ENCODE data around the gene MYH14. TPM values are rescaled to one million over a fixed set of nuclear protein-coding genes. Genes with fewer than 3 reads are reported as not detected.
"Not testable (repeated sequence)": the region's sequence is repeated elsewhere in the genome, so short reads cannot be mapped to it uniquely, and the experiment has no call there.

MYH14 gene
- polyA plus RNA-seq, 3 donors: 20.6 to 42.6 (median 21.9) TPM

DNA sequence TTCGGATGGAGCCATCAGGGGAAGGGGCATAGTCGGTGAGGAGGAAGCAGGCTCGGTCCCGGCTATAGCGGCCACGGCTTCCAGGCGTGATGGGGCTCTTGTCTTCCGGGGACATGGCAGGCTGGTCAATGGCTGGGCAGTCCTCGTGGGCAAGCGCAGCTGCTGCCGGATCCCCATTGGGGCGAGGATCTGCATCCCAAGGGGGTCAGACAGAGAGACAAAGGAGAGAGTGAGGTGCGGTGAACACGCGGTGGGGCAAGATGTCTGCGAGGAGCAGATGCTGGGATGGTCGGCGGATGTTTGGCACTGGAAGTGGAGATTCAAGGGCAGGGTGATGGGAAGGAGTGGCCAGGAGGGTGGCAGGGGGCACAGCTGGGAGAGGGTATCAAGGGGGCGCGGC, 117.2 kb downstream of the MYH14 start:
- WGBS, 3 donors: 88 to 91% (median 88%) methylated on average over 20 of the region's 20 CpGs
- no peak overlapping the region for H3K27ac ChIP-seq (ENCODE audit: low read depth, low read length)

DNA sequence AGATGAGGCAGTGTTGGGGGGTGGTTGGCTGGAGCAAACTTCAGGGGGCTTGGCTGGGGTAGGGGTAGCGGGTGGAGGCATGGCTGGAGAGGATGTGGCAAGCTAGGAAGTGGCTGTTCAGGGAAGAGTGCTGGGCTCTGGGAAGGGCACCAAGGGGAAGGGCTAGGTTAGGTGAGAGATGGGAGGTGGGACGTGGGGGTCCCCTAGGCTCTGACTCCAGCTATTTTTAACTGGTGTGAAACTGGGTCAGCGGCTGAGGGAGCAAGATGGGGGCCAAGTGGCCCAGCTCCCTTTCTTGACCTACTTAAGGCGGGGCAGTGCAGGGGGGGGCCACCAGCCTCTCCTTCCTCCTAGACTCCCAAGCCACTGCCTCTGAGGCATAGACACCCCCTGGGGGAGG, 118.4 kb downstream of the MYH14 start:
- no peak overlapping the region for H3K27ac ChIP-seq (ENCODE audit: low read depth, low read length)
- WGBS, 3 donors: 82 to 94% (median 85%) methylated on average over 4 of the region's 4 CpGs

DNA sequence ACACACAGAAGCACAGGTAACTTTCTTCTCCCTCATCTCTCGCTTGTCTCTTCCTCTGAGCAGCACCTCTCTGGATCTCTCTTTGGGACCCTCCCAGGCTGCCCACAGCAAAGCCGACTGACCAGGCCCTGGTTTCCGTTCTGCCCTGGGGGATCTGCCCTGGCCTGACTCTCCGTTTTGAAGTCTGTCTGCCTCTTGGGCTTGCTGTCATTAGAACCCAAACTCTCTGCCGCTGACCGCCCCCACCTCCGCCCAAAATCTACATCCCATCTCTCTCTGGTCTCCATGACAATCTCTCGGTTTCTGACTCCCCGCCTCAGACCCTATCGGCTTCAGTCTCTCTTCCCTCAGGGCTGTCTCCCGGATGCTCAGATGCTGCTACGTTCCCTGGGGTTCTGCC, 118.8 kb downstream of the MYH14 start:
- no peak overlapping the region for H3K27ac ChIP-seq (ENCODE audit: low read depth, low read length)
- WGBS, 3 donors: 75 to 87% (median 76%) methylated on average over 12 of the region's 12 CpGs

DNA sequence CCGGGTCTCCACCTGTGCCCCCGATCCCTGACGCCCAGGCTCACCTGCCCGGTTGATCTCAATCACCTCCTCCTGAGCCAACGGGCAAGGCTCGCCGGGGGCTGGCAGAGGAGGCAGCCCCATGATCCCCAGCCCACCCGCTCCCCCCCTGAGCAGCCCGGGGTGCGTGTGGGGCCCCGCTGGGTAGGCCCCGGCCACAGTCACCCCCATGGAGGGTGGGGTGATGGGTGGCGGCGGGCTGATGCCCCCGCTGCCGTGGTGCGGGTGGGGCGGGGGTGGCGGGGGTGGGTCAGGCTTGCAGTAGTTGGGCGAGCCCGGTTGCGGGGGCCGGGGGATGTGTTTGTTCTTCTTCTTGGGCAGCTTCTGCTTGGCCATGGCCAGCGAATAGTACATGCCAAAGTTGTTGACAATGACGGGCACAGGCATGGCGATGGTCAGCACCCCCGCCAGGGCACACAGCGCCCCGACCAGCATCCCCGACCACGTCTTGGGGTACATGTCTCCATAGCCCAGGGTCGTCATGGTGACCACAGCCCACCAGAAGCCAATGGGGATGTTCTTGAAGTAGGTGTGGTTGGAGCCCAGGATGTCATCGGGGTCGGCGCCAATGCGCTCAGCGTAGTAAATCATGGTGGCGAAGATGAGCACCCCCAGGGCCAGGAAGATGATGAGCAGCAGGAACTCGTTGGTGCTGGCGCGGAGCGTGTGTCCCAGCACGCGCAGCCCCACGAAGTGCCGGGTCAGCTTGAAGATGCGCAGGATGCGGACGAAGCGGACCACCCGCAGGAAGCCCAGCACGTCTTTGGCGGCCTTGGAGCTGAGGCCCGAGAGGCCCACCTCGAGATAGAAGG, 119.7 kb downstream of the MYH14 start:
- 93 to 95% (median 93%) methylated on average over 51 to 55 of the region's 55 CpGs for WGBS, 3 donors
- no peak overlapping the region for H3K27ac ChIP-seq (ENCODE audit: low read depth, low read length)

DNA sequence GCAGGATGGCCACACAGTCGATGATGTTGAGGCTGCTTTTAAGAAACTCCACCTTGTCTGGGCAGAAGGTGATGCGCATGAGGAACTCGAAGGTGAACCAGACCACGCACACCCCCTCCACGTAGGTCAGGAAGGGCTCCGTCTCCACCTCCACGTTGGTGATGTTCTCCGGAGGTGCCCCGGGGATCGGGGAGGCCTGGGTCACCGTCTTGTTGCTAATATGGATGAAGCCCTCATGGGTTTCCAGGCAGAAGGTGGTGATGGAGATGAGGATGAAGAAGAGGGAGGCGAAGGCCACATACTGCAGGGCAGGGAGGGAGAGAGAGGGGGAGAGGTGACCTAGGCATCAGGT, 120.3 kb downstream of the MYH14 start:
- no peak overlapping the region for H3K27ac ChIP-seq (ENCODE audit: low read depth, low read length)
- 86 to 92% (median 90%) methylated on average over 11 to 12 of the region's 12 CpGs for WGBS, 3 donors

DNA sequence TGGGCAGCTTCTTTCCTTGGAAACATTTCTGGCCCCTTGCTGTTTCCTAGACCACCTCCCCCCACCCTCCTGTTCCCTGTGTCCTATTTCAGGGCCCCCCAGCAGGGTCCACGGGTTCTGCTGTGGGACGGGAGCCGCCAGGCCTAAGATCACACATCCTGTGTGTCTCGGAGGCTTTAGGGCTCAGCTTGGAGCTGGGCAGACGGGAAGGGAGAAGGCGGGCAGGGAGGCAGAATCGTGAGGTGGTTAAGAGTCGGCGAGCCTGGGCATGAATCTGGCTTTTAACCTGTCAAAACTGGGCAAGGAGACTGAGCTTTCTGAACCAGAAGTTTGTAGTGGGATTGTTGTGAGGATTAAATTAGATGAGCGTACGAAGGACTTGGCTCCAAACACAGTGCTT, 120.9 kb downstream of the MYH14 start:
- no peak overlapping the region for H3K27ac ChIP-seq (ENCODE audit: low read depth, low read length)
- 71 to 79% (median 77%) methylated on average over 11 of the region's 11 CpGs for WGBS, 3 donors

DNA sequence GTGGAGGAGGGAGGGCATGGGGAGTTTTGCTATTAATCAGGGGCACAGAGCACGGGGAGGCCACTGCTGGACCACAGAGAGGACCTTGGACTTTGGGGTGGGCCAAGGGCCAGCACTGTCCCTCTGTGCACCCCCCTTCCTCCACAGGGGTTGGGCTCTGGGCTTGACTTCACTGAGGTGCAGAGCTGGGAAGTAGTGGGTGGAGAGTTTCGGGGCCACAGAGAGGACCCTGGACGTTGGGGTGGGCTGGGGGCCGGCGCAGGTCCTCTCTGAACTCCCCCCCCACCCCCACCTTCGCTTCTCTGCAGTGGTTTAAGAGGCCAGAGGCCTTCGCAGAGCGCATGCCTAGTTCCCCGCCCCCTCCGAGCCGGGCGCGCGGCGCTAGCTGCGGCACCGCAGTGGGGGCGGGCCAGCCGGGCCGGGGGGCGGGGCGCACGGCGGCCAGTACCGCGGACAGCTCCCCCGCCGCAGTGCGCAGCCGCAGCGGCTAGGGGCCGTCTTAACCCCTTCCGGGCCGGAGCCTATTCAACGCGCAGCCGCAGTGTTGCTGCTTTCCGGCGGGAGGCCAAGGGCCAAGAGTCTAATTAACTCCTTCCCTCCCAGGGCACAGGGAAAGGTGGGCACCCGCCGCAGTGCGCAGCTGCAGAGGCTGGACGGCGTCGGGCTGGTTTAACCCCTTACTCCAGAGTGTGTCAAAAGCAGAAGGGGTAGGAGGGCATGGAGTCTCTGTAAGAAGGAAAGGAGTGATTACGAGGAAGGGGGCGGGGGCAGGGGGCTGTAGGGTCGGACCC, 122.1 kb downstream of the MYH14 start:
- no peak overlapping the region for H3K27ac ChIP-seq (ENCODE audit: low read depth, low read length)
- WGBS, 3 donors: 2 to 3% (median 3%) methylated on average over 36 to 48 of the region's 48 CpGs

DNA sequence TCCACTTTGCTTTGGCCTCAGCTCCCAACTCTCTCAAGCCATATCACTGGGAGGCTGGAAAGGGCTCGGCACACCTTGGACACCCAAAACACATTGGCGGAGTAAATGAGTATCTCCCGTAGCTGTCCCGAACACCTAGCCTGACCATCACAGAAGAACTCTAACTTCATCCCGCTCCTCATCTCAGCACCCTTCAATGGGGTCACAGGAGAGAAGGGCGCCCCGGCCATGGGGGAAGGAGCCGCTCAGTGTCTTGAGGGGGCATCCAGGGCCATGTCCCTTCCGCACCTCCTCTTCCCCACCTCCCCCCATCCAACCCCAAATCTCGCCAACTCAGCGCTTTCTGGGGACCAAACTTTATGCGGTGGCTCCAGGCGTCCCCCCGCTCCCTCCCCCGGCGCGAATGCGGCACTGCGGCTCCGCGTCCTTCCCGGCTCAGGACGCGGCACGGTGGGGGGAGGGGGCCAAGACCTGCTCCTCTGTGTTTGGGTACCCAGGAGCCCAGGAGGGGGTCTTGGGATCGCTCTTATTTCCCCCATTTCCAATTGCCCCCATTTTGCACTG, 122.8 kb downstream of the MYH14 start:
- no peak overlapping the region for H3K27ac ChIP-seq (ENCODE audit: low read depth, low read length)
- 3 to 5% (median 4%) methylated on average over 21 to 26 of the region's 26 CpGs for WGBS, 3 donors

DNA sequence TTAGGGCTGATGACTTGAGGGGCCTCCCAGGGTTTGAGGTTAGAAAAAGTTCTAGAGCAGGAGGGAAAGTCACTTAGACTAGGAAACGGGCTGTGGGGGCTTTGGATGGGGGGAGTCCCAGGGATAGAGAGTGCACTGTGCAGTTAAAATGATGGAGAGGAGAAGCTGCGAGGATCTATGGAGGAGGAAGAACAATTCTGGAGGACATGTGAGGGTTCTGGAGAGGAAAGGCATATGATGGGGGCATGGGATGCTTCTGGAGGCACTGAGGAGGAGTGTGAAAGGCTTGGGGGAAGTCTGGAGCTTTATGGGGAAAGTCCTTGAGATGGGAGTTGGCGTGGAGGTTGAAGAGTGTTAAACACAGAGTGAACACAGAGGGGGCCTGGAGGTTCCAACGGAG, 123.6 kb downstream of the MYH14 start:
- no peak overlapping the region for H3K27ac ChIP-seq (ENCODE audit: low read depth, low read length)
- WGBS, 3 donors: 40 to 53% (median 46%) methylated on average over 3 to 4 of the region's 4 CpGs

DNA sequence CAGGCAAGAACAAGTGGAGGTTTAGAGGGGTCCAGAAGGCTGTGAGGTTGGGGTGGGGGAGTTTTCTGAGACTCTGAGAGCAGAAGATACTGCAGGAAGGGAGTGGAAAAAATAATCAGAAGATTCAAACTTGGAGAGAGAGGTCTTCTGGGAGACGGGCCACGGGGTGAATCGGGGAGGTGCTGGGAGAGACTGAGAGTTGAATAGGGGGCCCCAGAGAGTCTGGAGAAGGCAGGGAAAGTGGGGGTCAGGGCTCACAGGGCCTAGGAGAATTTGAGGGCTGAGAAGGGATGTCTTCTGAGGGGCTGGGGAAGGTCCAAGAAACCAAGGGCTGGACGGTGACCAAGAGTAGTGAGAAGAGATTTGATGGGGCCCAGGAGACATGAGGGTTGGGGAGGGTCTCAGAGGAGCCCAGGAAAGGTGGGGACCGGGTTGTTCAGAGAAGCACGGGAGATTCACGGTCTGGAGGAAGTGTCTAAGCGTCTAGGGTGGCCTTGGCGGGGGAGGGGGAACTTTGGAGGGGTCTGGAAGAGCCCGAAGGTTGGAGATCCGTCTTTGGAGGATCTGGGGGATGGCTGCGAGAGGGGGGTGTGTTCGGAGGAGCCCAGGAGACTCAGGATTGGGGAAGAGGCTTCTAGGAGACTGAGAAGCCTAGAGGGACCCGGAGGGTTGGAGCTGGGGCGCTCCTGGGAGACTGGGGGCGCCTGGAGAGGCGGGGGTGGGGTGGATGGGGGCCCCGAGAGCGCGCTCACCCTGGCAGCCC, 124.2 kb downstream of the MYH14 start:
- H3K27ac ChIP-seq (ENCODE audit: low read depth, low read length): no peak overlapping the region
- WGBS, 3 donors: 10 to 30% (median 13%) methylated on average over 18 to 20 of the region's 20 CpGs

DNA sequence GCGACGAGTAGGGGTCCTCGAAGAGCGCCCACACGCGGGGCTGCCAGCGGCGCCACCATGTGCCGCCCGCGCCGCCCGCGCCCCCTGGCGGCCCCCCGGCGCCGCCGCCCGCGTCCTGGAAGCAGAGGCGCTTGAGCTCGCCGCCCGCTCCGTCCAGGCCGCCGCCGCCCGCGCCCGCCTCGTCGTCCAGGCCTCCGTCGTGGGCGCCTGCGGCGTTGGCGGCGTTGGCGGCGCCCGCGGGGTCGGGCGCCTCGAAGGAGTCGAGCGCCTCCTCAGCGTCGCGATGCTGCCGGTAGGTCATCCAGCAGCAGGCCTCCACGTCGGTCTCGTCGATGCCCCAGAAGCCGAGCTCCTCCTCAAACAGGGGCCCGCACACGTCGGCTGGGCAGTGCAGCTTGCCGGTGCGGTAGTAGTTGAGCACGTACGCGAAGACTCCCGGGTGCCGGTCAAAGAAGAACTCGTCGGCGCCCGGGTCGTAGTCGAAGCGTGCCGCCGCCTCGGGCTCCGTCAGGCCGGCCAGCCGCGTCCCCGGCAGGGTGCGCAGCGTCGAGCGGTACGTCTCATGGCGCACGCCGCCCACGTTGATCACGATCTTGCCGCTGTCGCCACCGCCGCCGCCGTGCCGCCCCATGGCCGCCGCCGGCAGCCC, 124.9 kb downstream of the MYH14 start:
- 2 to 4% (median 2%) methylated on average over 79 to 104 of the region's 104 CpGs for WGBS, 3 donors
- H3K27ac ChIP-seq (ENCODE audit: low read depth, low read length): no peak overlapping the region

DNA sequence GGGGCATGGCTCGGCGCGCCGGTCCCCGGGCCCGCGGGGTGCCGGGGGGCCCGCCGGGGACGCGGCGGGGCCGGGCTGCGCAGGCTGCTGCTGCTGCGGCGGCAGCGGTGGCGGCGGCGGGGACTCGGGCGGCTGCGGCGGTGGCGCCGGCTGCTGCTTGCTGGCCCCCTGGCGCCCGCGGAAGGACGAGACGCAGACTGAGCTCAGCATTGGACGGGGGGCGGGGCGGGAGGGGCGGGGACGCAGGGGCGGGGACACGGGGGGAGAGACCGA, 125.4 kb downstream of the MYH14 start:
- WGBS, 3 donors: 1 to 4% (median 1%) methylated on average over 20 to 40 of the region's 40 CpGs
- H3K27ac ChIP-seq (ENCODE audit: low read depth, low read length): no peak overlapping the region

DNA sequence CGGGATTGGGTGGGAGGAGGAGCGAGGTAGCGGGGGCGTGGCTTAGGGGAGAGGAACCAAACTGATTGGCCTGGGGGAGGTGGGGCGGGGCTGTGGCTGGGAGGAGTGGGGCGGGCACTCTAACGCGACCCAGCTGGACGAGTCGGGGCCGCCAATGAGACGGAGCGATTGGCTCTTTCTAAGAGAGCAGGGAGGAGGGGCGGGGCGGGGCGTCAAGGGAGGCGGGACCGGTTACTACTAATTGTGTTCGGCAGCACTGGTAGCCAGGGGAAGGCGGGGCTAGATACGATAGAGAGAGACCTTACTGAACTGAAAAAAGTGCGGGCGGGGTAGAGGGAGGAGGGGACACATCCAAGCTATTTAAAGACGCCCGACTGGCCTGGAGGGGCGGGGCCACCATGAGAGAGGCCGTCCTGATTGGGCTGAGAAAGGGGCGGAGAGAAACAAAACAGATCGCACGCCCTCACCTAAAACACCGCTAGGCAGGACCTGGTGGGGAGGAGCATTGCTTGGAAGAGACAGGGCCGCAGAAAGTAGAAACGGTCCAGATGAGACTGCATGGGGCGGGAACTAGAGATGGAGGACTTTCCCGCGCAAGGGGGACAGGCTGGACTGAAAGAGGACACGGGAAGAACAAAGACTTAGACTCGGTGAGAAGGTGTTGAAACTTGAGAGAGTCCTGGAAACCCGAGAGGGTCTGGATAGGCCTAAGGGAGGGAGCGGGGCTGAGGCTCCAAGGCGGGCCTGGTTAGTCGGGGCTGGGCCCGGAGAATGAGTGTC, 125.9 kb downstream of the MYH14 start, which contains the start of gene KCNC3:
KCNC3 (minus strand) TSS at position 232 of the 780 bp plus-strand sequence. CDS start 295 bp downstream, outside the sequence.
- no peak within 1 kb of the TSS for H3K27ac ChIP-seq (ENCODE audit: low read depth, low read length)
- WGBS, 3 donors: 1 to 2% (median 1%) methylated on average over 42 to 43 of the region's 43 CpGs

DNA sequence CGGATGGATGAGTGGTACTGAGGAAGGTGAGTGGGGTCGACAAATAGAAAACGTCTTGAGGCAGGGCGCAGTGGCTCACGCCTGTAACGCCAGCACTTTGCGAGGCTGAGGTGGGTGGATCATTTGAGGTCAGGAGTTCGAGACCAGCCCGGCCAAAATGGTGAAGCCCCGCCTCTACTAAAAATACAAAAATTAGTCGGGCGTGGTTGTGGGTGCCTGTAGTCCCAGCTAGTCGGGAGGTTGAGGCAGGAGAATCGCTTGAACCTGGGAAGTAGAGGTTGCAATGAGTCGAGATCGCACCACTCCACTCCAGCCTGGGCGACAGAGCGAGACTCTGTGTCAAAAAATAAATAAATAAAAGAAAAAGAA, 126.5 kb downstream of the MYH14 start:
- H3K27ac ChIP-seq (ENCODE audit: low read depth, low read length): not testable (repeated sequence)
- 13 to 22% (median 15%) methylated on average over 18 of the region's 18 CpGs for WGBS, 3 donors

DNA sequence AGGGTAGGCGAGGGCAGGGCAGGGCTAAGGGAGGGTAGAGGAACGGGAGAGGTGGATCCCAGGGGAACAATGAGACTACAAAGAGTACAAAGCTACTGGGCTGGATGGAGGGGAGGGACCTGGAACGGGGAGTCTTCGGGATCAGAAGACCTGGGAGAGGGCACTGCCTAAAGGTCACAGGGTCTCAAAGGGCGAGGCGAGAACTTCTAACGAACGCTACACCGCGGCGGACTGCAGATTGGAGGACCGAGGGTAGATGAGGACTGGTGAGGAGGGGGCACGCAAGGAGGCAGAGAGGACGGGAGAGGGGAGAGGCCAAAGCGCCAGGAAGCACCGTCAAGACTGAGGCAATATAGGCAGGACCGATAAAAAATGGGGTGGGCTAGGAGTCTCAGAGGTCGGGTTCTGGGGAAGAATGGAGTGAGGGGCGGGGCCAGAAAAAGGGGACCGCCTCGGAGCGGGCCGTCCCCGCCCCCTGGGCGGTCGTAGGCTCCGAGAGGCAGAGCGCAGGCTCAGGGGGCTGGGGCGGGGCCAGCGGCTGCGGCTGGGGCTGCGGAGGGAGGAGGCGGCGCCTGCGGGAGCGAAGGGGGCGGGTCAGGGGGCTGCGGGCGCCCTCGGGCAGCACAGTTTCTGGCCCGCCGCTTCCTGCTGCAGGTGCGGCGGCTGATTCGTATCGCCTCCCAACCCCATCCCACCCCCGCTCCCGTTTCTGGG, 127.1 kb downstream of the MYH14 start:
- WGBS, 3 donors: 3 to 4% (median 3%) methylated on average over 32 to 48 of the region's 48 CpGs
- H3K27ac ChIP-seq (ENCODE audit: low read depth, low read length): no peak overlapping the region

DNA sequence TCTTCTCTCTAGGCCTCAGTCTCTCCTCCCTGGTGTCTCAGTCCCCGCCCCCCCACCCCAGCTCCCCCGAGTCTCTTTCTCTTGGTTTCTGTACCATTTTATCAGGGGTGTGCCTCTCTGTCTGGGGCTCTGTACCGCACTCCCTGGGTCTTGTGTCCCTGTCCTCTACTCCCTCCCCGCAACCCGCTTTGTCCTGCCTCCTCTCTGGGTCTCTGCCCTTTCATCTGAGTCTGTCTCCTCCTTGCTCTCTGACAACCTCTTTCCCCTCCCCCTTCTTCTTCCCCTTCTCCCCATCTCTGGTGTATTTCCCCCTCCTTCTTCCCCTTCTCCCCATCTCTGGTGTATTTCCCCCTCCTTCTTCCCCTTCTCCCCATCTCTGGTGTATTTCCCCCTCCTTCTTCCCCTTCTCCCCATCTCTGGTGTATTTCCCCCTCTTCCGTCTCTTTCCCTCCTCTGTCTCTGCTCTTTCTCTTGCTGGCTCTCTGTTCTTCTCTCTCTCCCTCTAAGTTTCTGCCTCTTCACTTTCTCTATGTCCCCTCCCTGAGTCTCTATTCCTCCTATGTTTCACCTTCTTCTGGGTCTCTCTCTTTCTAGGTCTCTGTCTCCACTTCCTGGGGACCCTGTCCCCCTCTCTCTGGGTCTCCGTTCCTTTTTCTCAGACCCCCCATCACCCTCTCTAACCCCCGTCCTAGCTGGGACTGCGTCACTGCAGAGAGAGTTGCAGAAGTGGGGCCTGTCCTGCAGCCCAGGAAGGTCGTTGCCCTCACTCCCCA, 128.0 kb downstream of the MYH14 start:
- no peak overlapping the region for H3K27ac ChIP-seq (ENCODE audit: low read depth, low read length)
- WGBS, 3 donors: 14 to 23% (median 17%) methylated on average over 10 of the region's 10 CpGs

DNA sequence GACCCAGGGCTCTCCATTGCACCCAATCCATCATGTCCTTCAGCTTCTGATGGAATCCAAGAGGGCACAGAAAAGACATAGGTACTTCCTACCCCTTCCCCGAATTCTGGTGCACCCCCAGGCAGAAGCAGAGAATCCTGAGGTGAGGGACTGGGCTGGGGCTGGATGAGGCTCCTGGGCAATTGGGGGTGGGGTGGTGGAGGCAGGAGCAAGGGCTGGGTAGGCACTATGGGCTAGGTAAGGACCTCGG, 128.5 kb downstream of the MYH14 start:
- no peak overlapping the region for H3K27ac ChIP-seq (ENCODE audit: low read depth, low read length)

More for the DNA sequence above, 128.5 kb downstream of the MYH14 start:
- WGBS, 3 donors: 5 to 23% (median 13%) methylated on average over 2 of the region's 2 CpGs
